Measurements from ENCODE around the gene DRD3. TPM values are rescaled to one million over a fixed set of nuclear protein-coding genes. Genes with fewer than 3 reads are reported as not detected.
A peak's percentile ranks its signal among the peaks of the same experiment; 100 is the strongest.

Gene DRD3
- total RNA-seq, 1 donor from 2014 or later: not detected

DNA sequence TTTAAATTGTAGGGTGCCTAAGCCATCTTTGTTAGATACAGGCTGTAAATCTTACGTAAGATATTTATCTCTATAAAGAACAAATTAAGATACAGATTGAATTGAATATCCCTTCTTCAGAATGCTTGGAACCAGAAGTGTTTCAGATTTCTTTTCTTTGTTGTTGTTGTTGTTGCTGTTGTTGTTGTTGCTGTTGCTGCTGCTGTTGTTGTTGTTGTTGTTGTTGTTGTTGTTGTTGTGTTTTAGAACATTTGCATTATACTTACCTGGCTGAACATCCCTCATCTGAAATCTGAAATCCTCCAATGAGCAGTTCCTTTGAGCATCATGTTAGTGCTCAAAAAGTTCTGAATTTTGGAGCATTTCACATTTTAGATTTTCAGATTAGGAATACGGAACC is 95.7 kb downstream of the DRD3 start:
- no peaks in the 10 kb centered on the region for H3K27me3 Mint-ChIP-seq (ENCODE audit: low read depth, unreplicated experiment)
- Histone ChIP-seq H2AFZ (ENCODE audit: low read depth, low read length) (no peak overlapping the region), H3K27me3 (ENCODE audit: insufficient read depth, low read length) (no peaks in the 10 kb centered on the region), H4K20me1 (ENCODE audit: insufficient read depth, low read length) (peaks cover 3% of the 10 kb centered on the region), H3K4me1 (ENCODE audit: insufficient read depth, low read length) (no peaks in the 10 kb centered on the region), H3K79me2 (ENCODE audit: insufficient read depth, low read length) (no peaks in the 10 kb centered on the region), H3K9ac (ENCODE audit: low read length) (no peak overlapping the region), H3K36me3 (ENCODE audit: insufficient read depth, low read length) (peaks cover 34% of the 10 kb centered on the region), H3K4me3 (ENCODE audit: insufficient read depth, low read depth, low read length) (no peak overlapping the region), H3K27ac (ENCODE audit: low read depth, low read length) (no peak overlapping the region), H3K9me3 (ENCODE audit: insufficient read depth, low read depth, low read length) (no peaks in the 10 kb centered on the region), H3K4me2 (ENCODE audit: low read length) (no peak overlapping the region)
- no peaks in the 10 kb centered on the region for H3K4me1 Mint-ChIP-seq (ENCODE audit: low read depth, unreplicated experiment)
- H3K9me3 Mint-ChIP-seq (ENCODE audit: unreplicated experiment): no peaks in the 10 kb centered on the region
- DNase-seq (ENCODE audit: low read depth) (no peak), FAIRE-seq (peak; percentile 52)
- TF ChIP-seq EZH2 (IDR thresholded peaks at IDR 0.05; ENCODE audit: insufficient read depth, low read length): no peak
- TF ChIP-seq, protein P1, sequence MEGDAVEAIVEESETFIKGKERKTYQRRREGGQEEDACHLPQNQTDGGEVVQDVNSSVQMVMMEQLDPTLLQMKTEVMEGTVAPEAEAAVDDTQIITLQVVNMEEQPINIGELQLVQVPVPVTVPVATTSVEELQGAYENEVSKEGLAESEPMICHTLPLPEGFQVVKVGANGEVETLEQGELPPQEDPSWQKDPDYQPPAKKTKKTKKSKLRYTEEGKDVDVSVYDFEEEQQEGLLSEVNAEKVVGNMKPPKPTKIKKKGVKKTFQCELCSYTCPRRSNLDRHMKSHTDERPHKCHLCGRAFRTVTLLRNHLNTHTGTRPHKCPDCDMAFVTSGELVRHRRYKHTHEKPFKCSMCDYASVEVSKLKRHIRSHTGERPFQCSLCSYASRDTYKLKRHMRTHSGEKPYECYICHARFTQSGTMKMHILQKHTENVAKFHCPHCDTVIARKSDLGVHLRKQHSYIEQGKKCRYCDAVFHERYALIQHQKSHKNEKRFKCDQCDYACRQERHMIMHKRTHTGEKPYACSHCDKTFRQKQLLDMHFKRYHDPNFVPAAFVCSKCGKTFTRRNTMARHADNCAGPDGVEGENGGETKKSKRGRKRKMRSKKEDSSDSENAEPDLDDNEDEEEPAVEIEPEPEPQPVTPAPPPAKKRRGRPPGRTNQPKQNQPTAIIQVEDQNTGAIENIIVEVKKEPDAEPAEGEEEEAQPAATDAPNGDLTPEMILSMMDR (IDR thresholded peaks at IDR 0.05; ENCODE audit: insufficient read depth, low read depth, low read length): no peak
- peaks cover 19% of the 10 kb centered on the region for H3K36me3 Mint-ChIP-seq (ENCODE audit: low read depth, unreplicated experiment)
- H3K27ac Mint-ChIP-seq (ENCODE audit: unreplicated experiment): no peak overlapping the region
- no peak overlapping the region for H3K4me3 Mint-ChIP-seq (ENCODE audit: unreplicated experiment)

DNA sequence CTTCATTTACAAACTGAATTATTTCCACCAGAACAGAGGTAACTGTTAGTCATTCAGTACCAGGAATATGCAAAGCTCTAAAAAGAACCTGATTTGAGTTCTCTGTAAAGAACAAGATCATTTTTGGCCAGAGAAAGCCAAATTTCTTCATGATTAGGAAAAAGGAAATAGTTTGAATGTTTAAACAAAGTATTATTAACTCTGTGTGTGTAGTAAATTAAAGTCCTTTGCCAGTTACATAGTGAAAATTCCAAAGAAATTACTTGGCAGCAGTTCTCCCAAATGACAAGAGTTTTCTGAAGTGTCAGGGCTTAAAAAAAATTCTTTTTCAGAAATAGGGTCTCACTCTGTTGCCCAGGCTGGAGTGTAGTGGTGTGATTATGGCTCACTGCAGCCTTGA is 97.8 kb downstream of the DRD3 start:
- Mint-ChIP-seq H3K4me1 (ENCODE audit: low read depth, unreplicated experiment) (no peaks in the 10 kb centered on the region), H3K27ac (ENCODE audit: unreplicated experiment) (no peak overlapping the region), H3K4me3 (ENCODE audit: unreplicated experiment) (no peak overlapping the region), H3K36me3 (ENCODE audit: low read depth, unreplicated experiment) (peaks cover 18% of the 10 kb centered on the region), H3K9me3 (ENCODE audit: unreplicated experiment) (no peaks in the 10 kb centered on the region), H3K27me3 (ENCODE audit: low read depth, unreplicated experiment) (no peaks in the 10 kb centered on the region)
- H3K4me1 ChIP-seq (ENCODE audit: insufficient read depth, low read length): no peaks in the 10 kb centered on the region
- peak; percentile 58 for FAIRE-seq
- H2AFZ ChIP-seq (ENCODE audit: low read depth, low read length): no peak overlapping the region
- no peaks in the 10 kb centered on the region for H3K9me3 ChIP-seq (ENCODE audit: insufficient read depth, low read depth, low read length)
- no peaks in the 10 kb centered on the region for H3K79me2 ChIP-seq (ENCODE audit: insufficient read depth, low read length)
- no peak overlapping the region for H3K4me2 ChIP-seq (ENCODE audit: low read length)
- no peak for TF ChIP-seq EZH2 (IDR thresholded peaks at IDR 0.05; ENCODE audit: insufficient read depth, low read length)
- TF ChIP-seq, protein P1 (IDR thresholded peaks at IDR 0.05; ENCODE audit: insufficient read depth, low read depth, low read length): no peak
- H3K4me3 ChIP-seq (ENCODE audit: insufficient read depth, low read depth, low read length): no peak overlapping the region
- no peaks in the 10 kb centered on the region for H3K27me3 ChIP-seq (ENCODE audit: insufficient read depth, low read length)
- H3K36me3 ChIP-seq (ENCODE audit: insufficient read depth, low read length): peaks cover 37% of the 10 kb centered on the region
- no peaks in the 10 kb centered on the region for H4K20me1 ChIP-seq (ENCODE audit: insufficient read depth, low read length)
- DNase-seq (ENCODE audit: low read depth): peak; percentile 22
- H3K9ac ChIP-seq (ENCODE audit: low read length): no peak overlapping the region
- no peak overlapping the region for H3K27ac ChIP-seq (ENCODE audit: low read depth, low read length)

DNA sequence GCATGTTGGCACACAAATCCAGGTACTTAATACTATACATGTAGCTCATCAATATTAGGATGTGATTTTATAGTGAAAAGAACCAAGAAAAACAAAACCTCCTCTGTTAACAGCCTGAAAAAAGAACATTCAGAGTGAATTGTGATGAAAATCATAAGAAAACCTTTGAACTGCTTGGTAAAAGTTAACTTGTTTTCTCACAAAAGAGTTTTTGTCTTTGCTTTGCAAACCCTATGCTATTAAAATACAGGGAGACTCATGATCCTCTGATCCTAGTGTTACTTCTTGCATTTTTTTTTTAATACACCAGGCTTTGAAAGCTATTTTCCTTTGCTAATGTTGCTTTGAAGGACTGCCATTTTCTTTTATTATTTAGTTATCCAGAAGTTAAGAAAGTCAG is 98.7 kb downstream of the DRD3 start:
- Mint-ChIP-seq H3K27me3 (ENCODE audit: low read depth, unreplicated experiment) (no peaks in the 10 kb centered on the region), H3K9me3 (ENCODE audit: unreplicated experiment) (no peaks in the 10 kb centered on the region), H3K4me3 (ENCODE audit: unreplicated experiment) (no peak overlapping the region), H3K36me3 (ENCODE audit: low read depth, unreplicated experiment) (peaks cover 11% of the 10 kb centered on the region), H3K27ac (ENCODE audit: unreplicated experiment) (no peak overlapping the region), H3K4me1 (ENCODE audit: low read depth, unreplicated experiment) (no peaks in the 10 kb centered on the region)
- H2AFZ ChIP-seq (ENCODE audit: low read depth, low read length): no peak overlapping the region
- no peaks in the 10 kb centered on the region for H3K79me2 ChIP-seq (ENCODE audit: insufficient read depth, low read length)
- H3K4me2 ChIP-seq (ENCODE audit: low read length): peak overlapping the region; percentile 10
- no peaks in the 10 kb centered on the region for H3K4me1 ChIP-seq (ENCODE audit: insufficient read depth, low read length)
- H4K20me1 ChIP-seq (ENCODE audit: insufficient read depth, low read length): no peaks in the 10 kb centered on the region
- no peaks in the 10 kb centered on the region for H3K9me3 ChIP-seq (ENCODE audit: insufficient read depth, low read depth, low read length)
- H3K4me3 ChIP-seq (ENCODE audit: insufficient read depth, low read depth, low read length): no peak overlapping the region
- no peak overlapping the region for H3K27ac ChIP-seq (ENCODE audit: low read depth, low read length)
- TF ChIP-seq, protein P1 (IDR thresholded peaks at IDR 0.05; ENCODE audit: insufficient read depth, low read depth, low read length): no peak
- TF ChIP-seq EZH2 (IDR thresholded peaks at IDR 0.05; ENCODE audit: insufficient read depth, low read length): no peak
- H3K9ac ChIP-seq (ENCODE audit: low read length): no peak overlapping the region
- peaks cover 32% of the 10 kb centered on the region for H3K36me3 ChIP-seq (ENCODE audit: insufficient read depth, low read length)
- H3K27me3 ChIP-seq (ENCODE audit: insufficient read depth, low read length): no peaks in the 10 kb centered on the region
- FAIRE-seq: no peak
- DNase-seq (ENCODE audit: low read depth): no peak

Measured in astrocyte (in vitro differentiated cells and primary cell).